H1 (cell line): ENCODE measurements around the gene ETV5. TPM values are rescaled to one million over a fixed set of nuclear protein-coding genes. Genes with fewer than 3 reads are reported as not detected.

Source experiments
- ATF3 ChIP-seq: IDR thresholded peaks from 2 replicates; pipeline ENCODE4 v1.6.1; 2011; ENCODE audit warnings: low read depth, mild to moderate bottlenecking, low read length; ENCODE audit not compliant: insufficient read depth
- CBX8 ChIP-seq: fragments of 300-800, 300-1000 bp; sonication (generic); IDR thresholded peaks from 2 replicates; pipeline ENCODE4 v1.7.1; 2016; ENCODE audit warnings: low read depth, low read length, borderline replicate concordance
- CHD1 ChIP-seq: IDR thresholded peaks from 2 replicates; pipeline ENCODE4 v1.6.1; 2012; ENCODE audit warnings: low read depth, low read length, improper control_type of control experiment
- NRF1 ChIP-seq: IDR thresholded peaks from 2 replicates; pipeline ENCODE4 v1.6.1; 2011; ENCODE audit warnings: mild to moderate bottlenecking, low read depth, low read length, improper control_type of control experiment
- PHF8 ChIP-seq: fragments of 200-600 bp; sonication (generic); conservative IDR thresholded peaks from 2 replicates; pipeline ENCODE4 v1.7.1; 2012; ENCODE audit warnings: low read depth, mild to moderate bottlenecking, inconsistent platforms, low read length, moderate library complexity
- SUZ12 ChIP-seq: fragments of 200-600 bp; sonication (generic); IDR thresholded peaks from 2 replicates; pipeline ENCODE4 v1.6.1; 2012; ENCODE audit warnings: mild to moderate bottlenecking, inconsistent platforms, low read length, moderate library complexity, mixed read lengths
- TBP ChIP-seq: IDR thresholded peaks from 2 replicates; pipeline ENCODE4 v1.6.1; 2011; ENCODE audit warnings: low read depth, low read length, improper control_type of control experiment
- polyA plus RNA-seq, 7 experiments: library from polyadenylated mRNA; depleted of rRNA in 3 of 7; stranded (reverse) in 5 of 7; unstranded in 2 of 7; fragments of >200 nt in 5 of 7; fragments of 200-250 nt in 2 of 7; gene quantifications; 1 replicate in 5 of 7; 2 replicates in 1 of 7; 4 replicates in 1 of 7; pipeline versions ENCODE4 v1.2.1 to v1.2.3, GENCODE V29; 2011 to 2013; ENCODE audit warnings: missing spikeins in 2 of 7, mixed read lengths in 2 of 7
- total RNA-seq: library from RNA; stranded (reverse); fragmentation: NEBNext Ultra II Directional; extraction: Animal tissue kit (Norgen Biotek cat#: 25700); gene quantifications from 2 replicates; pipeline ENCODE4 v1.2.1, GENCODE V29; 2021
- TF ChIP-seq, protein P1 (sequence below): IDR thresholded peaks from 2 replicates; pipeline ENCODE4 v1.6.1; 2012; ENCODE audit warnings: inconsistent platforms

Gene ETV5
- total and polyA plus RNA-seq, 2 of the 8 experiments (the other 6 are each of a cell fraction or from before 2014, with no cell fraction given): 13.1 to 36.9 TPM

GRCh38 chr3:186059192-186059591 is 49.7 kb downstream of the ETV5 start (continued):
- TF ChIP-seq ATF3: no peak
- no peak for TF ChIP-seq TBP
- no peak for TF ChIP-seq PHF8
- TF ChIP-seq CBX8: no peak
- no peak for TF ChIP-seq NRF1
- TF ChIP-seq CHD1: no peak
- TF ChIP-seq, protein P1, sequence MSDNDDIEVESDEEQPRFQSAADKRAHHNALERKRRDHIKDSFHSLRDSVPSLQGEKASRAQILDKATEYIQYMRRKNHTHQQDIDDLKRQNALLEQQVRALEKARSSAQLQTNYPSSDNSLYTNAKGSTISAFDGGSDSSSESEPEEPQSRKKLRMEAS: no peak
- TF ChIP-seq SUZ12: no peak
- TF ChIP-seq, all 59 proteins: peak for 0
